ENCODE measurements around the gene HDHD2.
"Not testable (repeated sequence)": the region's sequence is repeated elsewhere in the genome, so short reads cannot be mapped to it uniquely, and the experiment has no call there.

HDHD2 gene, protein sequence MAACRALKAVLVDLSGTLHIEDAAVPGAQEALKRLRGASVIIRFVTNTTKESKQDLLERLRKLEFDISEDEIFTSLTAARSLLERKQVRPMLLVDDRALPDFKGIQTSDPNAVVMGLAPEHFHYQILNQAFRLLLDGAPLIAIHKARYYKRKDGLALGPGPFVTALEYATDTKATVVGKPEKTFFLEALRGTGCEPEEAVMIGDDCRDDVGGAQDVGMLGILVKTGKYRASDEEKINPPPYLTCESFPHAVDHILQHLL

DNA sequence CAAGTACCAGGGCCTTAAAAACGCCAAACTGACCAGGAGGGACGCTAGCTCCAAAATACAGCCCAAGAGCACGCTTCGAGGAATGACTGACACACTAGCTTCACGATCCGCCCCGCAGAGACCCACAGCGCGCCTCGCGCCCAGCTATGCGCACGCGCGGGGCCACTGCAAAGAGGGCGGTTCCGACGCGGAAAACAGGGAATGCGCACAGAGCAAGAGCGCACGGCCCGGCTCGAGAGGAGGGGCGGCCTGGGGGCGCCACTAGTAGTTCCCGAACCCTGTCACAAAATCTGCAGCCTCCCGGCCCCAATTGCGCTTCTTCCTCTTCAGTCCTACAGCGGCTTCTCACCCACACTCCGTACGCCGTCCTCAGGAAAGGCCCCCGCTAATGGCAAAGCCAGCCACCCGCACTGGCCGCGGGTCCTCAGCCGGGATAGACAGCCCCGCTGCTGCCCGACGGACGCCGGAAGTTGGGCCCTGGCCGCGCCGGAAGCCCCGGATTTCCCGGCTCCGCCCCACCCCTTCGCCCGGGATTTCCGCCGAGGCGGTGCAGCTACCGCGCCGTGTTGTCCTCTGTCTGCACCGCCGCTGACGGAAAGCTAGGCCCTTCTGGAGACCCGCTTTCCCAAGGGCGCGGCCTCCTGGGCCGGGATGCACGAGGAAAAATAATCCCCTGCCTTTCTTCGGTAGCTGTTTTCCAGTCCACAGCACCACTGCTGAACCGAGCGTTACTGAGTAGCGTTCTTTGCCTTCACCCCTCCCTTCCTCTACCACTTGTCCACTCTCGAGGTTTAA, at the start of gene HDHD2:
TSS of gene HDHD2 (minus strand) at position 472 of the 795 bp plus-strand sequence. CDS start 14,061 bp downstream, outside the sequence.
- DNase-seq (ENCODE audit: low read depth in 3 of 3, low spot score in 1 of 3): peak; percentile 47 to 72 (median 60)

DNA sequence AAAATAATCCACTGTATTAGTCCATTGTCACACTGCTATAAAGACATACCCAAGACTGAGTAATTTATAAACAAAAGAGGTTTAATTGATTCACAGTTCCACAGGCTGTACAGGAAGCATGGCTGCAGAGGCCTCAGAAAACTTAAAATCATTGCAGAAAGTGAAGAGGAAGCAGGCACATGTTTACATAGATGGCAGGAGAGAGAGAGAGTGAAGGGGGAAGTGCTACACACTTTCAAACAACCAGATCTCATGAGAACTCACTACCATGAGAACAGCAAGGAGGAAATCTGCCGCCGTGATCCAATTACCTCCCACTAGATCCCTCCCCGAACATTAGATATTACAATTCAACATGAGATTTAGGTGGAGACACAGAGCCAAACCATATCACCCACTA, 45.7 kb upstream of the HDHD2 start:
- DNase-seq (ENCODE audit: low read depth in 3 of 3, low spot score in 1 of 3): not testable (repeated sequence)

DNA sequence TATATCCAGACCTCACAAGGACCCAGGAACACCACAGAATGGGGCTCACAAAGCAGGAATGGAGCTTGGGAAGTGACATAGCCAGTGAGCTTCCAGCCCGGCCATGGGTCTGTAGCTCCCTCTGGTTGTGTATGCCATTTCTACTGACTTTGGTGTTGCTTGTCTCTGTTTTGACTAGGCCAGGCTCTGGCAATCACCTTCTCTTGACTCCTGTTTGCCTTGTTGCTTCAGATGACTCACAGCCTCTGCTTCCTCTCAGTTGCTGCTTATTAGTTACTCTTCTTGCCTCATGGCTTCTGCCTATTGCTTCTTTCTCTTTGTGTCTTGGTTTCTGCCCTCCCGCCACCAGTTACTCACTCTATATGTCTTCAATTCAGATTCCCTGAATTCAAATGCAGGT, 41.7 kb upstream of the HDHD2 start:
- no peak for DNase-seq (ENCODE audit: low read depth in 3 of 3, low spot score in 1 of 3)

- DNase-seq (ENCODE audit: low read depth in 3 of 3, low spot score in 1 of 3): no peak
These were observed 37.4 kb upstream of the HDHD2 start for GRCh38 chr18:47187721-47188120.

DNA sequence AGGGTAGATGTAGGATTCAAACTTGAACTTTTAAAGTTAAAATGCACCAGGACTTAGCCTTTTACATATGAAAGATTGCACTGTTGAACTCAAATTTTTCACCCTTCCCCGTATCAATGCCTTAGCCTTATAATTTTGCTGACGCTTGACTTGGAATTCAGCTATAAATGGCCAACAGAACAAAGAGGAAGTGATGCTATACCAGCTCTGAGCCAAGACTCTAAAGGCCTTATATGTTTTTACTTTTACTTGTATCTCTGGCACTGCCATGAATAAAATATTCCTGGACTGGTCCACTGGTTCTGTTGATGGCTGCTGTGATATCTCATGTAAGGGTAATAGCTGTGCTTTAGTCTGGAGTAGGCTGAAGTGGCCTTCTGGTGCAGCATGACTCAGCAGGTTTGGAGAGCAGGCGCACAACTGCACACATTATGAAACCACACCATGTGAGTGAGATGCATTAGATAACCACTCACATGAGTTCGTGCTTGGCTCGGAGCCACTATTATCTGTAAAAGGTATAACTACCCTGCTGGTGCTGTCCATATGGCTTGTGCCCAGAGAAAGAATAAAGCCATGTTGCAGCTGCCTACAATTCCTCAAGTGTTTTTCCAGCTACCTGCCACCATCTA, 34.2 kb upstream of the HDHD2 start:
- no peak for DNase-seq (ENCODE audit: low read depth in 3 of 3, low spot score in 1 of 3)

GRCh38 chr18:47182156-47182555, 31.9 kb upstream of the HDHD2 start:
- DNase-seq (ENCODE audit: low read depth in 3 of 3, low spot score in 1 of 3): not testable (repeated sequence)

DNA sequence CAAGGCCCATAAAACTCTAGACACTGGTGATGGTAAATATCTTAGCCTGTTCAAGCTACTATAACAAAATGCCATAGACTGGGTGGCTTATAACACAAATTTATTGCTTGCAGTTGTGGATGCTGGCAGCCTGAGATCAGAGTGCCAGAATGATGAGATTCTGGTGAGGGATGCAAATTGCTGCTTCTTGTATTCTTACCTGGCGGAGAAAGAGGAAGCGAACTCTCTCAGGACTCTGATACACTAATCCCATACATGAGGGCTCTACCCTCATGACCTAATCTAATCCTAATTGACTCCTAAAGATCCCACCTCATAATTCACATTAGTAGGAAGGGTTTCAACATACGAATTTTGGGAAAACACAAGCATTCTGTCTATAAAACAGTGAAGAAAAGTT, 30.5 kb upstream of the HDHD2 start:
- DNase-seq (ENCODE audit: low read depth in 3 of 3, low spot score in 1 of 3): no peak

- DNase-seq (ENCODE audit: low read depth in 3 of 3, low spot score in 1 of 3): no peak
These were observed 29.2 kb upstream of the HDHD2 start for GRCh38 chr18:47179520-47179919.

GRCh38 chr18:47175898-47176575, 25.7 kb upstream of the HDHD2 start, which contains the start of gene IER3IP1:
IER3IP1 (minus strand) TSS chr18:47176364; CDS start chr18:47176277, 87 bp downstream.
- DNase-seq (ENCODE audit: low read depth in 3 of 3, low spot score in 1 of 3): peak; percentile 68 to 86 (median 75)

GRCh38 chr18:47175283-47175897, 25.1 kb upstream of the HDHD2 start:
- DNase-seq (ENCODE audit: low read depth in 3 of 3, low spot score in 1 of 3): no peak

- DNase-seq (ENCODE audit: low read depth in 3 of 3, low spot score in 1 of 3): no peak
These were observed 24.3 kb upstream of the HDHD2 start for GRCh38 chr18:47174545-47175116.

GRCh38 chr18:47172476-47172875, 22.2 kb upstream of the HDHD2 start:
- no peak for DNase-seq (ENCODE audit: low read depth in 3 of 3, low spot score in 1 of 3)

- DNase-seq (ENCODE audit: low read depth in 3 of 3, low spot score in 1 of 3): no peak
These were observed 18.6 kb upstream of the HDHD2 start for GRCh38 chr18:47168913-47169312.

GRCh38 chr18:47168509-47168908, 18.2 kb upstream of the HDHD2 start:
- no peak for DNase-seq (ENCODE audit: low read depth in 3 of 3, low spot score in 1 of 3)

DNA sequence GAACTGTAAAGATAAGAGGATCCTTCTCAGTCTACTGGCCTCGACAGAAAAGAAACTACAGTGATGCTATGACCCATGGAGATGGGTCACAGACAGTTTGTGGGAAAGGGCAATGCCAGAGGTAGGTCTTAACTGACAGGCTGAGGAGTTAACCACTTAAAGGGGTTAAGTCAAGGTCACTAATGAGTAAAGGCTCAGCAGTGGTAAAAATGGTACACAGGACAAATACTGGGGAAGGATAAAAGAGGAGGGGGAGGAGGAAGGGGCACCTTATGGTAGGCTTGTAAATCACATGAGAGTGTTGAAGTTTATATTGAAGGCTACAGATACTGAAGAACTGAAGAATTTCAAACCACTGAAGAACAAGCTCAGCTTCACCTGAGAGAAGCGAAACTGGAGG, 16.0 kb upstream of the HDHD2 start:
- no peak for DNase-seq (ENCODE audit: low read depth in 3 of 3, low spot score in 1 of 3)

DNA sequence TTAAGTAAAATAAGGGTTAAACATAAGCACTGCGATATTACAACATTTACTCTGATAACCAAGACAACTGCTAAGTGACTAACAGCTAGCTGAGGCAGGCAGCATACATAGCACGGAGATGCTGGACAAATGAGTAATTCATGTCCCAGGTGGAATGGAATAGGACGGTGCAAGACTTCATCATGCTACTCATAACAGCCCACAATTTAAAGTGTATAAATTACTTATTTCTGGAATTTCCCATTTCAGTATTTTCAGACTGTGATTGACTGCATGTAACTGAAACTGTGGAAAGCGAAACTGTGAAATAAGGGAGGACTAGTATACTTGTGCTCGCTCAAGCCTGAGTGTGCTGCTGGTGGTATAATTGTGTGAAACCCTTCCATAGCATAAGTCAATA, 12.9 kb upstream of the HDHD2 start:
- no peak for DNase-seq (ENCODE audit: low read depth in 3 of 3, low spot score in 1 of 3)

DNA sequence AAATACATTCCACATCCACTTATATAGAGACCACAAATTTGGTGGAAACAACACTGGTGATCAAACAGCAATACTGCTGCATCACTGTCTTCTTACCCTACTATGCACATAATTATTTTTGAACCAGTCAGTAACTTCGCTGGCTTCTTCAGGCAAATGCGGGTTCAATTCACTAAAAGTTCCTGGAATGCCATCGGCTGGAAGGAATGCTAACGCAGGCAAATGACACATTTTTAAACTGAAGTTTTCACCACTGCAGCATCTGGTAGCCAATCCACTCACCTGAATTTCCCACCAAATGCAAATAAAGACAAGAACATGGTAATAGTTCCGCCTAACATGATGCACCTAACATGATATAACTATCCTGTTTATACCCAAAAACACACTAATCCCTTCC, 10.0 kb upstream of the HDHD2 start:
- no peak for DNase-seq (ENCODE audit: low read depth in 3 of 3, low spot score in 1 of 3)

- DNase-seq (ENCODE audit: low read depth in 3 of 3, low spot score in 1 of 3): not testable (repeated sequence)
These were observed 8.1 kb upstream of the HDHD2 start for GRCh38 chr18:47158404-47158803.

DNA sequence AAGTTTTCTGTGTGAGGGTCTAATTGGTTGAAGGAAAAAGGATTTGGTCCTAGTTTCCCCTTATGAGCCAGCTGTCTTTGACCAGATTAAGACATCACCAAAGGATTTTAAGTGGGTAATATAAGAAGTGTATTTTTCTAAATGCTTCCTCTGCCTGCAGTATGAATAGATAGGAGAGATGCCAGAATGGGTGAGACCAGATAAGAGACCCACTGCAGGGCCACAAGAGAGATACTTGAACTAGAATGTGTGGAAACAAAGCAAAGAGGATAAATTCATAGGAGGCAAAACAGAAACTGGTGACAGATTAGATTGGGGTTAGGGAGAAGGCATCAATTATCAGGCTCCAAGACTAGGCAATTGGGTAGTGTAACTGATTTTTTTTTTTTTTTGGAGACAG, 1.1 kb upstream of the HDHD2 start:
- no peak for DNase-seq (ENCODE audit: low read depth in 3 of 3, low spot score in 1 of 3)

- no peak for DNase-seq (ENCODE audit: low read depth in 3 of 3, low spot score in 1 of 3)
These were observed 595 bp upstream of the HDHD2 start for GRCh38 chr18:47150824-47151366.

All from stimulated activated CD4-positive, alpha-beta T cell treated with anti-CD3 and anti-CD28 coated beads, TNF-alpha, amount 100 ng/mL, for 1 hour (primary cell).